A172 (cell line): ENCODE results near the gene POLR1F. TPM values are rescaled to one million over a fixed set of nuclear protein-coding genes. Genes with fewer than 3 reads are reported as not detected.

ENCODE experiments used
- DNase-seq: peaks from one replicate; pipeline ENCODE4 v3.0.0-alpha.2; 2015; ENCODE audit warnings: low spot score
- total RNA-seq: library from RNA; depleted of rRNA; stranded (reverse); fragments of >200 nt; shearing (Covaris generic); gene quantifications from 2 replicates; pipeline ENCODE4 v1.2.3, GENCODE V29; 2014; rRNA removed

Gene POLR1F
- total RNA-seq, 1 experiment from 2014 or later: 53.8 TPM

- DNase-seq: no peak
Measured at GRCh38 chr7:19675816-19676215, 33.0 kb downstream of the POLR1F start.

- peak; percentile 7 for DNase-seq
Measured at GRCh38 chr7:19674266-19674960, 34.4 kb downstream of the POLR1F start.

- DNase-seq: no peak
Measured at GRCh38 chr7:19670806-19671205, 38.0 kb downstream of the POLR1F start.

- peak; percentile 33 for DNase-seq
Measured at GRCh38 chr7:19665399-19666008, 43.3 kb downstream of the POLR1F start.

- no peak for DNase-seq
Measured at GRCh38 chr7:19663816-19664462, 44.9 kb downstream of the POLR1F start.

GRCh38 chr7:19648791-19649190 is 60.0 kb downstream of the POLR1F start:
- DNase-seq: no peak

Other genes with a start within 250 kb of the POLR1F start
- not detected in 2 replicates for gene TMEM196, start 64.6 kb upstream of the POLR1F start, total RNA-seq